Activated CD8-positive, alpha-beta T cell treated with anti-CD3 and anti-CD28 coated beads, Interleukin-2, amount 10 ng/mL, durations not matched to agents 7 days and 5 days (primary cell): ENCODE results near the gene RGS6. TPM values are rescaled to one million over a fixed set of nuclear protein-coding genes. Genes with fewer than 3 reads are reported as not detected.

Source experiments
- ATAC-seq: fragments of 150-1000 bp; cut with Tn5 transposase; one replicate; pipeline ENCODE4 v1.10.0; 2021; ENCODE audit warnings: moderate library complexity
- CTCF ChIA-PET: fragments of 350-600 bp; sonication (Branson Sonifier 250); formaldehyde crosslinking; loops from one replicate; lab custom pipeline; 2021; ENCODE audit warnings: antibody characterized with exemption; lab: Charles Lee
- POLR2A ChIA-PET: fragments of 350-600 bp; sonication (Branson Sonifier 250); formaldehyde crosslinking; loops from one replicate; lab custom pipeline; 2021; ENCODE audit warnings: antibody characterized with exemption; lab: Charles Lee
- DNase-seq: peaks from one replicate; pipeline ENCODE4 v3.0.0-alpha.2; 2020
- H3K27ac Mint-ChIP-seq: one replicate; pipeline ENCODE4 v1.8.0; 2021; ENCODE audit warnings: mild to moderate bottlenecking, mixed read lengths
- H3K27me3 Mint-ChIP-seq: one replicate; pipeline ENCODE4 v1.8.0; 2021; ENCODE audit warnings: low read depth, mixed read lengths
- H3K36me3 Mint-ChIP-seq: one replicate; pipeline ENCODE4 v1.8.0; 2021; ENCODE audit warnings: low read depth, mixed read lengths
- H3K4me1 Mint-ChIP-seq: one replicate; pipeline ENCODE4 v1.8.0; 2021; ENCODE audit warnings: low read depth, mixed read lengths
- H3K4me3 Mint-ChIP-seq: one replicate; pipeline ENCODE4 v1.8.0; 2021; ENCODE audit warnings: mild to moderate bottlenecking, mixed read lengths
- H3K9me3 Mint-ChIP-seq: one replicate; pipeline ENCODE4 v1.8.0; 2022; ENCODE audit warnings: mixed read lengths; ENCODE audit not compliant: insufficient read depth
- total RNA-seq, 2 experiments: library from RNA; stranded (reverse); gene quantifications; one replicate each; pipeline ENCODE4 v1.2.3, GENCODE V29; 2021

The RGS6 gene
- total RNA-seq, 2 experiments from 2014 or later: 0.16 to 0.47 TPM

DNA sequence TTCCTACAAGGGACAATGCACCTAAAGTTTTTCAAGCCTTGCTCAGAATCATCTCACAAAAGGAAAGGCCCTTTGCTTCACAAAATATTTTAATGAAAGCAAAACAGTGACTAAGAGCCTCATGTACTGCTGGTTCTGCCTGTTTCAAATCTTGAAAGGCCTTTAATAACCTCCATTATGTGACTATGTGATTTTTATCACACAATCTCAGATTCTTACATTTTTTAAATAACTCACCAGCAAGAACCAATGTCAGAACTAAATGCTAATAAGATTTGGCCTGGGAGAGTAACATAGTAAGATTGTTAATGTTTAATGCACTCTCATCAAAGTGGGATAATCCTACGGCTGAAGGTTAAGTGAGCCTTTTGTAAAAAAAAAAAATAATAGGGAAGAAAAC is 378.9 kb downstream of the RGS6 start:
- ChIA-PET POLR2A (no interaction called here), CTCF (no interaction called here)
- no peak overlapping the region for H3K27ac Mint-ChIP-seq
- no peak for ATAC-seq
- H3K9me3 Mint-ChIP-seq: no peaks in the 10 kb centered on the region
- H3K4me1 Mint-ChIP-seq: peaks cover 6% of the 10 kb centered on the region
- no peaks in the 10 kb centered on the region for H3K36me3 Mint-ChIP-seq
- peaks cover 24% of the 10 kb centered on the region for H3K27me3 Mint-ChIP-seq
- H3K4me3 Mint-ChIP-seq: no peak overlapping the region
- DNase-seq: no peak

DNA sequence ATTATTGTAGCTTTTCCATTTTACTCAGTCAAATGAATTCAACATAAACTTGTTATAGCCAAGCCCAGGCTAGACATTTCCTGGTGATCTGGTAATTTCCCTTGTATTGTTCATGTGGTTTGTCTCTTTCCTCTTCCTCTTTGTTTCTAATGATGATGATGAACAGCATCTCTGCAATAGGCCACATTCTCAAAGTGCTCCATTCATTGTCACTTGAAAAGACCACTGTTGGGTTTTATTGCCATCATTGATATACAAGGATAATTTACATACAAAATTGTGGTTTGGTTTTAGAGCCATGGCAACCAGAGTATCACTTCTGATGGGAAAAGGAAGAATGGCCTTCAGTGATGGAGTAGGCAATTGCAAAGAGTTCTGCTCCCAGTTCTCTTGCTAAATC is 379.3 kb downstream of the RGS6 start:
- CTCF ChIA-PET: interaction anchor here (1.3 kb wide), 1 partner anchor 128 kb away, joined by 3 read pairs; no protein-coding TSS in a partner anchor
- no peak overlapping the region for H3K4me3 Mint-ChIP-seq
- H3K36me3 Mint-ChIP-seq: no peaks in the 10 kb centered on the region
- H3K27me3 Mint-ChIP-seq: peaks cover 21% of the 10 kb centered on the region
- H3K27ac Mint-ChIP-seq: no peak overlapping the region
- POLR2A ChIA-PET: interaction anchor here (0.6 kb wide), 1 partner anchor 21 kb away, joined by 3 read pairs; no protein-coding TSS in a partner anchor
- H3K9me3 Mint-ChIP-seq: no peaks in the 10 kb centered on the region
- ATAC-seq (no peak), DNase-seq (no peak)
- H3K4me1 Mint-ChIP-seq: peaks cover 6% of the 10 kb centered on the region

GRCh38 chr14:72314808-72315435 is 382.7 kb downstream of the RGS6 start:
- ATAC-seq: no peak
- Mint-ChIP-seq H3K27me3 (peaks cover 12% of the 10 kb centered on the region), H3K9me3 (peaks cover 5% of the 10 kb centered on the region), H3K36me3 (peaks cover 3% of the 10 kb centered on the region), H3K4me3 (no peak overlapping the region), H3K4me1 (peaks cover 14% of the 10 kb centered on the region), H3K27ac (no peak overlapping the region)
- CTCF ChIA-PET: no interaction called here
- POLR2A ChIA-PET: no interaction called here
- no peak for DNase-seq

DNA sequence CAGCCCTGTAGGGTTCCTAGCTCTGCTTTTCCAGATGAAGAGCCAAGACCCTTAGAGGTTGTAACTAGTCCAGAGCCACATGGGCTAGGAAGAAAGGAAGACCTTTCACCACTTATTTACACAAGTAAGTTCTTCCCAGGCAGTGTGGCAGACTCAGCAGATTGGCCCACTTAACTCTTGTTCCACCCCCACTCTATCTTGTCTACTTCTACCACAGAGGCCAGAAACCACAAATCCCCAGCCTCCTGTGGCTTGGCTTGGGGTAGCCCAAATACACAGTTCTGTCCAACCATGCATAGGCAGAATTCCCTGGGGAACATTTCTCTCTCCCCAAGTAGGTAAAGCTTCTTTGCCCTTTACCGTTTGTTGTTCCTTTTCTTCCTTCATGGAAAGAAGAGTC is 383.5 kb downstream of the RGS6 start:
- Mint-ChIP-seq H3K4me3 (no peak overlapping the region), H3K9me3 (peaks cover 6% of the 10 kb centered on the region), H3K4me1 (peaks cover 14% of the 10 kb centered on the region), H3K36me3 (peaks cover 3% of the 10 kb centered on the region), H3K27ac (no peak overlapping the region), H3K27me3 (peaks cover 11% of the 10 kb centered on the region)
- no peak for DNase-seq
- POLR2A ChIA-PET: no interaction called here
- ATAC-seq: no peak
- CTCF ChIA-PET: no interaction called here

DNA sequence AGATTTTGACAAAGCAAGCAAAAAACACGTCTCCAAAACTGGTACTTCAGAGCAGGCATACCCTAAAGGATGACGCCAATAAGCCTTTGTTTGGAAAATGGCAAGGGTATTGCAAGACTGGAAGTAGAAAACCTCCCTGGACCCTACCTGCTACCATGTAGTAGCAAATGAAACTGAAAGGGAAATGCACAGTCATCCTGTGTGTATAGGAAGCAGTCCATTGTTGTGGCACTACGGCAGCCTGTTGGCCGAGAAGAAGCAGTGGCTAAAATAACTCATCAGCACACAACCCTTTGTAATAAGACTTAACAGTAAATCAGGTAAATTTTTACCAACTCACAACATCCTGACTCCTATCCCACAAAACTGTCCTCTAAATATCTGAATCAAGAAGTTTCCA is 386.4 kb downstream of the RGS6 start:
- ATAC-seq (peak; percentile 55), DNase-seq (peak; percentile 36)
- peaks cover 3% of the 10 kb centered on the region for H3K36me3 Mint-ChIP-seq
- peaks cover 21% of the 10 kb centered on the region for H3K27me3 Mint-ChIP-seq
- H3K27ac Mint-ChIP-seq: no peak overlapping the region
- ChIA-PET POLR2A (no interaction called here), CTCF (interaction anchor here (0.6 to 0.9 kb wide), 2 partner anchors 463 to 630 kb away, joined by 3 read pairs; no protein-coding TSS in a partner anchor)
- peaks cover 8% of the 10 kb centered on the region for H3K4me1 Mint-ChIP-seq
- peaks cover 6% of the 10 kb centered on the region for H3K9me3 Mint-ChIP-seq
- peak overlapping the region; percentile 1 for H3K4me3 Mint-ChIP-seq

DNA sequence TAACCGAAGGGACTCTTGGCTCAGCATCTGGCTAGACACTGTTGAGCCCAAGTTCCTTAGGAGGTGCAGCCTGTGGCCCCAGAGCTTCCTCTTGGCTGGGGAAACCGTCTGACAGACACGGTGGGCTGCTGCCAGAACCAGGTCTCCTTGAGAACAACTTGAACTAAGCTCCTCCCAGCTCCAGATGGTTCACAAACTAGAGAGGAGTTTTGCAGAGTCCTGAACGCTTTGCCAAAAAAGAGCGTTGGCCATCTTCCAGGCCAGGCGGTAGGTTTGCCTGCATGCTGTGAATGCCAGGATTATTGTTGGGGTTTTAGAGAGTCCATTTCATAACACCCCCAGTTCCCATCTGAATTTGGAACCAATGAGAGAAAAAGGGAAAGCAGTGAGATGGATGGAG is 399.8 kb downstream of the RGS6 start:
- Mint-ChIP-seq H3K27me3 (peaks cover 26% of the 10 kb centered on the region), H3K36me3 (no peaks in the 10 kb centered on the region), H3K9me3 (no peaks in the 10 kb centered on the region), H3K4me1 (no peaks in the 10 kb centered on the region), H3K27ac (no peak overlapping the region), H3K4me3 (no peak overlapping the region)
- DNase-seq (no peak), ATAC-seq (no peak)
- ChIA-PET POLR2A (no interaction called here), CTCF (no interaction called here)

GRCh38 chr14:72332871-72333270 is 400.6 kb downstream of the RGS6 start:
- DNase-seq: no peak
- H3K4me3 Mint-ChIP-seq: no peak overlapping the region
- H3K36me3 Mint-ChIP-seq: no peaks in the 10 kb centered on the region
- H3K9me3 Mint-ChIP-seq: no peaks in the 10 kb centered on the region
- no peak overlapping the region for H3K27ac Mint-ChIP-seq
- ChIA-PET POLR2A (interaction anchor here (0.6 kb wide), 1 partner anchor 14 kb away, joined by 4 read pairs; no protein-coding TSS in a partner anchor), CTCF (no interaction called here)
- H3K27me3 Mint-ChIP-seq: peaks cover 26% of the 10 kb centered on the region
- H3K4me1 Mint-ChIP-seq: no peaks in the 10 kb centered on the region
- no peak for ATAC-seq

- ChIA-PET POLR2A (no interaction called here), CTCF (no interaction called here)
- H3K27me3 Mint-ChIP-seq: peaks cover 26% of the 10 kb centered on the region
- no peaks in the 10 kb centered on the region for H3K9me3 Mint-ChIP-seq
- no peaks in the 10 kb centered on the region for H3K36me3 Mint-ChIP-seq
- H3K27ac Mint-ChIP-seq: no peak overlapping the region
- no peaks in the 10 kb centered on the region for H3K4me1 Mint-ChIP-seq
- ATAC-seq (no peak), DNase-seq (no peak)
- H3K4me3 Mint-ChIP-seq: no peak overlapping the region
Observed at GRCh38 chr14:72333357-72333756, 401.1 kb downstream of the RGS6 start.

DNA sequence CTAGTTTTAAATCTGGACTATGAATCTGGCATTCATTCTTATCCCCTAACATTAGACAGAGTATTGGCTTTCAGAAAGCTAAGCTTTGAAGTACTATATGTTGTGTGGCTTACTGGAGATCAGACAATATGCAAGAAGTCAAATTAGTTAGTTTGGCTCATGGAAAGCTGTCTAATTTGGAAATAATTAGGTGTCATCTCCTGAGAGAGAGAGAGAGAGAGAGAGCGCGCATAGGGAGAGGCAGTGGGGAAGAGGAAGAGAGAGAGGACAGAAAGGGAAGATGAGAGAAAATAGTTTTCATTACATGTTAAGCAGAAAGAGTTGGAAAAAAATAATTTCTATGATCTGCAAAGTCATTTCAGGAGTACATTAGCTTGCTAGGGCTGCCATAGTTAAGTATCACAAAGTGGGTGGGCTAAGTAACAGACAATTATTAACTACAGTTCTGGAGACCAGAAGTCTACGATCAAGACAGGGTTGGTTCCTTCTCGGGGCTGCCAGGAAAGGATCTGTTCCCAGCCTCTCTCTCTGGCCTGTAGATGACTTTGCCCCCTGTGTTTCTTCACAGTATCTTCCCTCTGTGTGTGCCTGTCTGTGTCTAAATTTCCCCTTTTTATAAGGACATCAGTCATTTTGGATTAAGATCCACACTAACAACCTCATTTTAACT is 404.2 kb downstream of the RGS6 start:
- ATAC-seq (no peak), DNase-seq (no peak)
- CTCF ChIA-PET: no interaction called here
- peaks cover 29% of the 10 kb centered on the region for H3K27me3 Mint-ChIP-seq
- H3K27ac Mint-ChIP-seq: no peak overlapping the region
- POLR2A ChIA-PET: no interaction called here
- H3K9me3 Mint-ChIP-seq: no peaks in the 10 kb centered on the region
- no peak overlapping the region for H3K4me3 Mint-ChIP-seq
- H3K4me1 Mint-ChIP-seq: no peaks in the 10 kb centered on the region
- H3K36me3 Mint-ChIP-seq: no peaks in the 10 kb centered on the region

DNA sequence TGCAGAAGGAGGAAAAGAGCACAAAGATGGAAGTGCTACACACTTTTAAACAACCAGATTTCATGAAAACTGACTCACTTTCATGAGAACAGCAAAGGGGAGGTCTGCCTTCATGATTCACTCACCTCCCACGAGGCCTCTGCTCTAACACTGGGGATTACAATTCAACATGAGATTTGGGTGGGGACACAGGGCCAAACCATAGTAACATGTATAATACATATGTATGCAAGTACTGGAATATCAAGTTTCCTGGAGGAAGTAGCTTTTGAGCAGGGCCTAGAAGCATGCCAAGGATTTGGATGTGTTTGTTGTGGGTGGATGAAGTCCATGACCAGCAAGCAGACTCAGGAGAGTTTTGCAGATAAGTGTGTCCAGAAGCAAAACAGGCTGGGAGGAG is 409.0 kb downstream of the RGS6 start:
- Mint-ChIP-seq H3K9me3 (no peaks in the 10 kb centered on the region), H3K4me1 (no peaks in the 10 kb centered on the region), H3K36me3 (no peaks in the 10 kb centered on the region), H3K27me3 (peaks cover 17% of the 10 kb centered on the region), H3K4me3 (no peak overlapping the region), H3K27ac (no peak overlapping the region)
- no peak for ATAC-seq
- ChIA-PET CTCF (no interaction called here), POLR2A (no interaction called here)
- no peak for DNase-seq

DNA sequence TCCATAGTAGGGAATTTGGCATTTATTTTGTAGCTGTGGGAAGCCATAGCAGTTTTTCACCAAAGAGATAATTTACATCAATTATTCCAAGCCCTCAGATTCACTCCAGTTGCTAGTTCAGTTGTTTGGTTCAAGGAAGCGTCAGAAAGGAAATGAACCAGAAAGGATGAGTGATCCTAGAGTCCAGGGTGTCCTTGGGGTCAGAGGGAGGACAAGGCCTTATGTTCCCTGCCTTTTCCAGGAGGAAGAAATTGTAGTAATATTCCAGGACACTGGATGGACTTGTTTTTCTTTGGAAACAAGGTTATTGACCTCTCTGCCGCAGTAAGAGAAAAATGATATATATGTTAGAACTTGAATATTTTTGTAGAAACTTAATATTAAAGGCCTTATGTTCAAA is 409.5 kb downstream of the RGS6 start:
- ChIA-PET CTCF (no interaction called here), POLR2A (interaction anchor here (0.7 kb wide), 1 partner anchor 561 kb away, joined by 3 read pairs; no protein-coding TSS in a partner anchor)
- no peaks in the 10 kb centered on the region for H3K4me1 Mint-ChIP-seq
- no peak overlapping the region for H3K4me3 Mint-ChIP-seq
- no peaks in the 10 kb centered on the region for H3K9me3 Mint-ChIP-seq
- no peak for ATAC-seq
- DNase-seq: no peak
- no peak overlapping the region for H3K27ac Mint-ChIP-seq
- H3K36me3 Mint-ChIP-seq: no peaks in the 10 kb centered on the region
- H3K27me3 Mint-ChIP-seq: peaks cover 15% of the 10 kb centered on the region

DNA sequence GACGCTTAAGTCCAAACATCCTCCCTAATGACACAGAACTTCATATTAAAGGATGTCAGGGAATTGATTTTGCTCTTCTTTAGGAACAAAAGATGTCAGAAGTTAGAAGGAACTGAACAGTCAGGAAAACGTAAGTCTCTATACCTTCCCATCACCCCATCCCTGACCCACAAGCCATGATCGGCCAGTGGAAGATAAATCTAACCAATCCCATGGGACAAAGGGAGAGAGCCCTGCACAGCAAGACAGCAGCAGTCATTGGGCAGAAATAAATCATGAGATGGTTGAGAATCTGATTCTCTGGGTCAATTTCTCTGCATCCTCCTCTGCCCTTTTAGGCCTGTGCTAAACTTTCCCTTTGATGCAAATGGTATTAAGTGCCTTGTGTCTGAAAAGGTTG is 414.9 kb downstream of the RGS6 start:
- CTCF ChIA-PET: no interaction called here
- no peaks in the 10 kb centered on the region for H3K4me1 Mint-ChIP-seq
- no peaks in the 10 kb centered on the region for H3K36me3 Mint-ChIP-seq
- no peaks in the 10 kb centered on the region for H3K9me3 Mint-ChIP-seq
- POLR2A ChIA-PET: interaction anchor here (0.8 kb wide), 1 partner anchor 14 kb away, joined by 4 read pairs; no protein-coding TSS in a partner anchor
- peaks cover 30% of the 10 kb centered on the region for H3K27me3 Mint-ChIP-seq
- H3K27ac Mint-ChIP-seq: no peak overlapping the region
- DNase-seq (no peak), ATAC-seq (no peak)
- H3K4me3 Mint-ChIP-seq: no peak overlapping the region
